CD4-positive, alpha-beta T cell treated with Interleukin-17A for 1 hour (primary cell): ENCODE results near the gene SBF1.

Source experiments
- DNase-seq: peaks from one replicate; pipeline ENCODE4 v3.0.0-alpha.2; 2020

Gene SBF1

GRCh38 chr22:50506611-50507420 is 32.0 kb upstream of the SBF1 start:
- no peak for DNase-seq

GRCh38 chr22:50505776-50506610 is 31.2 kb upstream of the SBF1 start:
- no peak for DNase-seq

- DNase-seq, result no peak
Measured at GRCh38 chr22:50505276-50505775, 30.5 kb upstream of the SBF1 start.

- no peak for DNase-seq
Measured at GRCh38 chr22:50504369-50505211, 29.8 kb upstream of the SBF1 start.

- no peak for DNase-seq
Measured at GRCh38 chr22:50503475-50504145, 28.8 kb upstream of the SBF1 start.

- DNase-seq, result no peak
Measured at GRCh38 chr22:50502628-50503474, 28.0 kb upstream of the SBF1 start.

- DNase-seq, result no peak
Measured at GRCh38 chr22:50502096-50502495, 27.3 kb upstream of the SBF1 start.

GRCh38 chr22:50500452-50500851 is 25.6 kb upstream of the SBF1 start:
- DNase-seq, result no peak

GRCh38 chr22:50498322-50498890 is 23.6 kb upstream of the SBF1 start:
- DNase-seq, result peak; percentile 83

- DNase-seq, result no peak
Measured at GRCh38 chr22:50497093-50497492, 22.3 kb upstream of the SBF1 start.

- DNase-seq, result no peak
Measured at GRCh38 chr22:50490531-50491308, 15.9 kb upstream of the SBF1 start.

- DNase-seq, result no peak
Measured at GRCh38 chr22:50489363-50490243, 14.8 kb upstream of the SBF1 start.

- DNase-seq, result no peak
Measured at GRCh38 chr22:50488886-50489285, 14.1 kb upstream of the SBF1 start.

- no peak for DNase-seq
Measured at GRCh38 chr22:50488006-50488677, 13.3 kb upstream of the SBF1 start.

GRCh38 chr22:50487290-50488005 is 12.6 kb upstream of the SBF1 start:
- DNase-seq, result no peak

GRCh38 chr22:50486561-50487289 is 11.9 kb upstream of the SBF1 start, which contains the start of gene MIOX:
Gene MIOX (plus strand): TSS chr22:50486859. CDS start chr22:50486898, 39 bp downstream.
- DNase-seq, result no peak
